Measurements from ENCODE around the gene HS6ST3. TPM values are rescaled to one million over a fixed set of nuclear protein-coding genes. Genes with fewer than 3 reads are reported as not detected.

The HS6ST3 gene
- total RNA-seq, 1 experiment from 2014 or later = 1.2 TPM

GRCh38 chr13:96793404-96793755, 703.5 kb downstream of the HS6ST3 start:
- no peak overlapping the region for H3K4me3 Mint-ChIP-seq
- H3K27ac Mint-ChIP-seq = no peak overlapping the region
- no peaks in the 10 kb centered on the region for H3K9me3 Mint-ChIP-seq
- ChIA-PET POLR2A (no interaction called here), CTCF (no interaction called here)
- no peaks in the 10 kb centered on the region for H3K4me1 Mint-ChIP-seq
- H3K27me3 Mint-ChIP-seq (ENCODE audit: low read depth) = no peaks in the 10 kb centered on the region
- ATAC-seq (no peak), DNase-seq (ENCODE audit: low spot score) (no peak)
- H3K36me3 Mint-ChIP-seq = no peaks in the 10 kb centered on the region
- no peak for TF ChIP-seq NFYB (CRISPR knock-in tag; conservative IDR thresholded peaks at IDR 0.05; ENCODE audit: low read depth)
- TF ChIP-seq PREB (CRISPR knock-in tag; IDR thresholded peaks at IDR 0.05; ENCODE audit: borderline replicate concordance) = no peak
- TF ChIP-seq ZNF263 (CRISPR knock-in tag; IDR thresholded peaks at IDR 0.05; ENCODE audit: low read depth) = no peak

GRCh38 chr13:96794669-96795068, 704.8 kb downstream of the HS6ST3 start:
- no peak for DNase-seq (ENCODE audit: low spot score)
- H3K36me3 Mint-ChIP-seq = no peaks in the 10 kb centered on the region
- ChIA-PET POLR2A (no interaction called here), CTCF (interaction anchor here (0.6 kb wide), 1 partner anchor 222 kb away, joined by 4 read pairs; no protein-coding TSS in a partner anchor)
- no peak for TF ChIP-seq NR3C1 (CRISPR knock-in tag; conservative IDR thresholded peaks at IDR 0.05; ENCODE audit: low read depth)
- TF ChIP-seq ZNF425 (CRISPR knock-in tag; conservative IDR thresholded peaks at IDR 0.05) = no peak
- no peak for TF ChIP-seq IRF1 (CRISPR knock-in tag; IDR thresholded peaks at IDR 0.05)
- no peak for TF ChIP-seq ZBTB43 (CRISPR knock-in tag; IDR thresholded peaks at IDR 0.05)
- TF ChIP-seq FOXJ3 (CRISPR knock-in tag; IDR thresholded peaks at IDR 0.05; ENCODE audit: borderline replicate concordance) = no peak
- TF ChIP-seq CBFB (CRISPR knock-in tag; IDR thresholded peaks at IDR 0.05; ENCODE audit: low read depth) = no peak
- TF ChIP-seq ZNF317 (CRISPR knock-in tag; IDR thresholded peaks at IDR 0.05; ENCODE audit: borderline replicate concordance, low read depth) = no peak
- TF ChIP-seq USF2 (CRISPR knock-in tag; IDR thresholded peaks at IDR 0.05) = no peak
- TF ChIP-seq ZBTB21 (CRISPR knock-in tag; IDR thresholded peaks at IDR 0.05; ENCODE audit: borderline replicate concordance) = no peak
- TF ChIP-seq MLX (CRISPR knock-in tag; IDR thresholded peaks at IDR 0.05) = no peak
- TF ChIP-seq ZNF263 (CRISPR knock-in tag; IDR thresholded peaks at IDR 0.05; ENCODE audit: low read depth) = no peak
- no peak overlapping the region for H3K27ac Mint-ChIP-seq
- no peak overlapping the region for H3K4me3 Mint-ChIP-seq
- ATAC-seq = no peak
- no peaks in the 10 kb centered on the region for H3K9me3 Mint-ChIP-seq
- H3K27me3 Mint-ChIP-seq (ENCODE audit: low read depth) = no peaks in the 10 kb centered on the region
- no peaks in the 10 kb centered on the region for H3K4me1 Mint-ChIP-seq

- H3K36me3 Mint-ChIP-seq = no peaks in the 10 kb centered on the region
- H3K9me3 Mint-ChIP-seq = no peaks in the 10 kb centered on the region
- no peak overlapping the region for H3K27ac Mint-ChIP-seq
- no peaks in the 10 kb centered on the region for H3K4me1 Mint-ChIP-seq
- POLR2A ChIA-PET = interaction anchor here (0.6 kb wide), 1 partner anchor 95 kb away, joined by 3 read pairs; no protein-coding TSS in a partner anchor
- H3K27me3 Mint-ChIP-seq (ENCODE audit: low read depth) = no peaks in the 10 kb centered on the region
- ATAC-seq (no peak), DNase-seq (ENCODE audit: low spot score) (no peak)
- no peak overlapping the region for H3K4me3 Mint-ChIP-seq
- CTCF ChIA-PET = no interaction called here
- TF ChIP-seq TEAD4 (CRISPR knock-in tag; IDR thresholded peaks at IDR 0.05) = no peak
- no peak for TF ChIP-seq ZBTB21 (CRISPR knock-in tag; IDR thresholded peaks at IDR 0.05; ENCODE audit: borderline replicate concordance)
- TF ChIP-seq ZNF317 (CRISPR knock-in tag; IDR thresholded peaks at IDR 0.05; ENCODE audit: borderline replicate concordance, low read depth) = no peak
- no peak for TF ChIP-seq ATF1 (CRISPR knock-in tag; IDR thresholded peaks at IDR 0.05)
- no peak for TF ChIP-seq ZNF138 (CRISPR knock-in tag; conservative IDR thresholded peaks at IDR 0.05)
- no peak for TF ChIP-seq IRF1 (CRISPR knock-in tag; IDR thresholded peaks at IDR 0.05)
- no peak for TF ChIP-seq HMGXB4 (CRISPR knock-in tag; IDR thresholded peaks at IDR 0.05)
- TF ChIP-seq ATF2 (CRISPR knock-in tag; IDR thresholded peaks at IDR 0.05; ENCODE audit: borderline replicate concordance, low read depth) = no peak
- no peak for TF ChIP-seq CREM (CRISPR knock-in tag; IDR thresholded peaks at IDR 0.05)
Observed at GRCh38 chr13:96795670-96796069, 705.8 kb downstream of the HS6ST3 start.

Data from WTC11 (cell line).